ENCODE measurements around the gene MRPL49. TPM values are rescaled to one million over a fixed set of nuclear protein-coding genes. Genes with fewer than 3 reads are reported as not detected.

Gene MRPL49
- polyA plus RNA-seq, 2 of the 4 experiments (the other 2 are of a cell fraction): 55.5 to 65.5 TPM

DNA sequence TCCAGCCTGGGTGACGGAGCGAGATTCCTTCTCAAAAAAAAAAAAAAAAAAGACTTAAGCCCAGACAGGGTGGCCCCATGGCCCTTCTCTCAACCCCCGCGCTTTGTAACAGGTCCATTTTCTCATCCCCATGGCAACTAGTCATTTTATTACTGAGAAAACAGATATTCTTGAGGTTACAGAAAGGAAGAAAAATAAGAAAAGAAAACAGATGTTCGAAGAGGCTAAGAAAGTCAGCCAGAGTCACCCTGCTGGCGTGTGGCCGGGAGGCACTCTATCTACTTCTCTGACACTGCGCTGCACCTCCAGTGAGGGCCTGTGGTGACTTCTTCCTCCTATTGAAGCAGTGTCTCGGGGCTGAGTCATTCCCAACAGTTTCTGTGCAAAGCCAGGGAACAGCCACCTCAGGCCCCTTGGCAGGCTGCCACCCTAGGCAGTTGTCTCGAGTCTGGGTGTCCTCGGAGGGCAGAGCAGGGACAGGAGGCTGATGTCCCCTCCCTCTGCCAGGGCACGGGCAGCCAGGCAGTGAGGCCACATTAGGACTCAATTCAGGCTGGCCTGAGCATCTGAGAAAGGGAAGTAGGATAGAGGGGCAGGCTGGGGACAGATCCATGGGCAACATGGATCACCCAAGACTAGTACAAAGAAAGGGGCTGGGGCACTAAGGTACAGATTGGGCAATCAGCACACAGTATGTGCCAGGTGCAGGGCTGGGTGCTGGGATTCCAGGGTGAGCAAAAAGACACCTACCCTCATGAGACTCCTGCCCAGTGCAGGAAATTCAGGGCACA is 28.6 kb downstream of the MRPL49 start:
- FAIRE-seq (no peak), DNase-seq (ENCODE audit: low read depth in 1 of 2, low spot score in 1 of 2) (peak; percentile 89 to 95), ATAC-seq (peak; percentile 97 to 99)
- peaks cover 19% of the 10 kb centered on the region for H3K4me1 ChIP-seq
- TF ChIP-seq HOXA7 (CRISPR knock-in tag; IDR thresholded peaks at IDR 0.05) (no peak), TP53 (CRISPR knock-in tag; IDR thresholded peaks at IDR 0.05) (no peak), SMC3 (IDR thresholded peaks at IDR 0.05) (no peak), FOSL2 (IDR thresholded peaks at IDR 0.05) (peak; percentile 41; the same call in 1 of the 2 replicates), FOSL2 (CRISPR knock-in tag; IDR thresholded peaks at IDR 0.05) (peak; percentile 68), JUN (IDR thresholded peaks at IDR 0.05) (peak in 1 of 2 experiments; percentile 53; a peak in 2 of 5 replicates), MAFK (IDR thresholded peaks at IDR 0.05; ENCODE audit: partially characterized antibody) (peak; percentile 34), BHLHE40 (IDR thresholded peaks at IDR 0.05; ENCODE audit: low read depth, low read length) (no peak), CEBPB (IDR thresholded peaks at IDR 0.05) (peak; percentile 18 to 66; a peak in 2 of 4 replicates), POLR2A (IDR thresholded peaks at IDR 0.05; ENCODE audit: low read length) (peak; percentile 14; the same call in 1 of the 2 replicates)
- TF ChIP-seq, protein P1, sequence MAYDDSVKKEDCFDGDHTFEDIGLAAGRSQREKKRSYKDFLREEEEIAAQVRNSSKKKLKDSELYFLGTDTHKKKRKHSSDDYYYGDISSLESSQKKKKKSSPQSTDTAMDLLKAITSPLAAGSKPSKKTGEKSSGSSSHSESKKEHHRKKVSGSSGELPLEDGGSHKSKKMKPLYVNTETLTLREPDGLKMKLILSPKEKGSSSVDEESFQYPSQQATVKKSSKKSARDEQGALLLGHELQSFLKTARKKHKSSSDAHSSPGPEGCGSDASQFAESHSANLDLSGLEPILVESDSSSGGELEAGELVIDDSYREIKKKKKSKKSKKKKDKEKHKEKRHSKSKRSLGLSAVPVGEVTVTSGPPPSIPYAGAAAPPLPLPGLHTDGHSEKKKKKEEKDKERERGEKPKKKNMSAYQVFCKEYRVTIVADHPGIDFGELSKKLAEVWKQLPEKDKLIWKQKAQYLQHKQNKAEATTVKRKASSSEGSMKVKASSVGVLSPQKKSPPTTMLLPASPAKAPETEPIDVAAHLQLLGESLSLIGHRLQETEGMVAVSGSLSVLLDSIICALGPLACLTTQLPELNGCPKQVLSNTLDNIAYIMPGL (CRISPR knock-in tag; IDR thresholded peaks at IDR 0.05; ENCODE audit: borderline replicate concordance): no peak
- peak overlapping the region; percentile 76 to 82 for H3K27ac ChIP-seq
- ChIA-PET CTCF (interaction anchor here (0.7 to 2.1 kb wide), 4 partner anchors 31 to 47 kb away, joined by 3 to 6 read pairs (median 4); partner anchors contain the start of genes CAPN1 and ZNHIT2), POLR2A (no interaction called here)
- H3K9me3 ChIP-seq: peaks cover 8% of the 10 kb centered on the region
- H3K4me3 ChIP-seq: no peak overlapping the region
- H3K4me2 ChIP-seq: peak overlapping the region; percentile 67
- 27% methylated on average over 12 of the region's 12 CpGs for WGBS (ENCODE audit: missing lambda C conversion rate)

DNA sequence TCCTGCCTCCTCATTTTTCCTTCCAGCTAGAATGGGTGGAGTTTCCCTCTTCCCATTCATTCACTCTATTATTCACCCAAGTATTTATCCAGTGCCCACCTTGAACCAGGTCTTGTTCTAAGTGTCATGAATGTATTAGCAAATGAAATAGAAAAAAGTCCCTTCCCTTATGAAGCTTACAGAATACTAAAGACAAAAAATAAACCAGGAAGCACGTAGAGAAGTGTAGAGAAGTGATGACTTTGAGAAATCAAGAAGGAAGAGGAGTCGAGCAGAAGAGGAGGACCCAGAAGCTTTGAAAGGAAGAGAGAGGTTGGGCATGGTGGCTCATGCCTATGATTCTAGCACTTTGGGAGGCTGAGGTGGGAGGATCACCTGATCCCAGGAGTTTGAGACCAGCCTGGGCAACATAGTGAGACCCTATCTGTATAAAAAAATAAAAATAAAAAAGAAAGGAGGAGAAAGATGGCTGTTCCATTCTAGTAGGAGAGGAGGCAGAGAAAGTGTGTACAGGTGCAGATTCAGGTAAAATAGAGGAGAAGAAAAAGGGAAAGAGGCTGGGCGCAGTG is 29.3 kb downstream of the MRPL49 start:
- DNase-seq (ENCODE audit: low read depth in 1 of 2, low spot score in 1 of 2) (no peak), FAIRE-seq (no peak), ATAC-seq (no peak)
- no peak for TF ChIP-seq SMC3 (IDR thresholded peaks at IDR 0.05)
- no peak for TF ChIP-seq KDM1A (IDR thresholded peaks at IDR 0.05; ENCODE audit: low read depth)
- TF ChIP-seq ATOH8 (CRISPR knock-in tag; IDR thresholded peaks at IDR 0.05; ENCODE audit: low read depth): no peak
- no peak for TF ChIP-seq BHLHE40 (IDR thresholded peaks at IDR 0.05; ENCODE audit: low read depth, low read length)
- no peak for TF ChIP-seq CHD4 (IDR thresholded peaks at IDR 0.05; ENCODE audit: borderline replicate concordance)
- TF ChIP-seq RAD21 (conservative IDR thresholded peaks at IDR 0.05 in 1 of 2, IDR thresholded peaks at IDR 0.05 in 1 of 2): no peak
- no peak for TF ChIP-seq KDM5A (IDR thresholded peaks at IDR 0.05)
- TF ChIP-seq, protein P2, sequence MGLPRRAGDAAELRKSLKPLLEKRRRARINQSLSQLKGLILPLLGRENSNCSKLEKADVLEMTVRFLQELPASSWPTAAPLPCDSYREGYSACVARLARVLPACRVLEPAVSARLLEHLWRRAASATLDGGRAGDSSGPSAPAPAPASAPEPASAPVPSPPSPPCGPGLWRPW (IDR thresholded peaks at IDR 0.05): no peak
- TF ChIP-seq PBX3 (IDR thresholded peaks at IDR 0.05): no peak
- no peak for TF ChIP-seq NFE2L2 (conservative IDR thresholded peaks at IDR 0.05; ENCODE audit: low read length)
- no peak for TF ChIP-seq TP53 (CRISPR knock-in tag; IDR thresholded peaks at IDR 0.05)
- no peak for TF ChIP-seq FOSB (CRISPR knock-in tag; IDR thresholded peaks at IDR 0.05)
- TF ChIP-seq EHMT2 (IDR thresholded peaks at IDR 0.05; ENCODE audit: low read depth): no peak
- no peak for TF ChIP-seq MAFK (IDR thresholded peaks at IDR 0.05; ENCODE audit: partially characterized antibody)
- TF ChIP-seq HOXA7 (CRISPR knock-in tag; IDR thresholded peaks at IDR 0.05): no peak
- peaks cover 8% of the 10 kb centered on the region for H3K9me3 ChIP-seq
- peak overlapping the region; percentile 76 to 82 for H3K27ac ChIP-seq
- H3K4me1 ChIP-seq: peaks cover 19% of the 10 kb centered on the region
- H3K4me2 ChIP-seq: peak overlapping the region; percentile 67
- POLR2A ChIA-PET: no interaction called here
- no peak overlapping the region for H3K4me3 ChIP-seq
- CTCF ChIA-PET: interaction anchor here (0.6 to 2.1 kb wide), 5 partner anchors 30 to 1504 kb away, joined by 3 to 6 read pairs (median 4); partner anchors contain the start of genes CAPN1 and ZNHIT2
- WGBS (ENCODE audit: missing lambda C conversion rate): 87% methylated on average over 3 of the region's 3 CpGs
